Measurements from ENCODE around the gene TMEM59L. TPM values are rescaled to one million over a fixed set of nuclear protein-coding genes. Genes with fewer than 3 reads are reported as not detected.

Gene TMEM59L
- total RNA-seq, 1 donor from 2014 or later: not detected

GRCh38 chr19:18656337-18657086 is 43.8 kb downstream of the TMEM59L start:
- no peak for ATAC-seq
- no peak for DNase-seq (ENCODE audit: low spot score)

DNA sequence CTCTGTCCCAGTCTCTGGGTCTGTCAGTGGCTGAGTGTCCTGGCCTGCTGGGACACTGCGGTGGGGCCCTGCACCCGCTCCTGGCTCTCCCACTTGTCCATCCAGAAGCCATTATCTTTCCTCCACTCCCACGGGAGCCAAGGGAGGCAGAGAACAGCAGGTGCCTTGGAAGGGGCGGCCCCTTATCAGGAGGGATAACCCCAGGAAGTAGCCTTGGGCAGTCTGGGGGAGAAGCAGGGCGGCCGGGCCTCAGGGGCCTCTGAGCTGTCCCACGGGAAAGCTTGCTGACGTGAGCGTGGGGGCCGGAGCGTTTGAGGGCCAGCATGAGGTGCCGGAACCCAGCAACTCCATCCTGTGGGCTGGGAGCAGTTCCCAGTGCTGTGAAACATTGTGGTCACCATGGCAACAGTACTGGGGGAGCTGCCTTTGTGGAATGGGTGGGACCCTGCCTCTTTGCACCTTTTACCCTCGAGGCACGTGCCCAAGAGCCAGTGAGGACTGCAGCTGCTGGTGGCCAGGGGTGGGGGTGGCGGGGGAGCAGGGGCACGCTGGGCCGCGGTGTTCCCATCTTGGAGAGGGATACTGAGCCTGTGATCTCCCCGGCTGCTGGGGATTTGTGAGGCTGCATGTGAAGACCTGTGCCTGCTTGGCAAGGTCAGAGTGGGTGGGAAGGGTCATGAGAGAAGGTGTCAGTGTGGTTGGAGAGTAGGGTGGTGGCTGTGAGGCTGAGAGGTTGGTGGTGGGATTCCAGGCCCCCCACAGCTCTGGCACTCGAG is 45.1 kb downstream of the TMEM59L start:
- ATAC-seq (no peak), DNase-seq (ENCODE audit: low spot score) (no peak)

GRCh38 chr19:18658366-18658855 is 45.7 kb downstream of the TMEM59L start:
- ATAC-seq: no peak
- no peak for DNase-seq (ENCODE audit: low spot score)

DNA sequence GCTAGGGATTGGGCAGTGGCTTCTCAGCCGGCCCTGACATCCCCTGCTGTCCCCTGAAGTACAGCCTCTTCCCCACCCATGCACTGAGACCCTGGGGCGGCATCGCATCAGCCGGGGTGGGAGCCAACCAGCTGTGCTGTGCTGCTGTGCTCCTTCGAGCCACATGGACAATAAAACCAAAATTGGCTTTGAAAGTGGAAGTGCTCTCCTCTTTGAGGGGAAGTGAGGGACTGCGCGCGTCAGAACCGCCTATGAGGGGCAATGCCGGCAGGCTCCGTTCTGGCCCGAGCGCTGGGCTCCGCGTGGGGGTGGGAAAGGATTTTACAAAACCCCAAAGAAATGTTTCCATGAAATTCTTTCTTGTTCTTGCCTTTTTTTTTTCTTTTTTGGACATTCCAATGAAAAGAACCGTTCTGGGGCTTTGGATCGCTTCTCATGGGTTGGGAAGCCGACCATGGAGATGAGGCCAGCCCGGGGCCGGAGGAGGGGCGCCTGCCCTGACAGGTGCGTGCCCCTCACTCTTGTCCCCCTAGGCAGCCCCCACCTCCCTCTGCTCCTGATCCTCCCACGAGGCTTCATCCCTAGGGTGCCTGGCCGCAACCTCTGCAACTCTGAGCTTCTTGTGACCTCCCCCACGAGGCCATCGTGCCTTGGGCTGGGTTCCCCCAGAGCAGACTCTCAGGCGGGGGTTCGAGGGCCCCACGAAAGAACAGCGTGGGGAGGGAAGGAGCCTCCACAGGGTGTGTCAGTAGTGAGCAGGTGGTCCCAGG is 46.8 kb downstream of the TMEM59L start:
- DNase-seq (ENCODE audit: low spot score) (no peak), ATAC-seq (peak; percentile 13)

- ATAC-seq (no peak), DNase-seq (ENCODE audit: low spot score) (no peak)
Measured at GRCh38 chr19:18660051-18660910, 47.6 kb downstream of the TMEM59L start.

GRCh38 chr19:18660939-18661670 is 48.4 kb downstream of the TMEM59L start:
- no peak for ATAC-seq

GRCh38 chr19:18662972-18663732 is 50.5 kb downstream of the TMEM59L start:
- no peak for DNase-seq (ENCODE audit: low spot score)
- ATAC-seq: no peak

More at GRCh38 chr19:18660939-18661670, 48.4 kb downstream of the TMEM59L start:
- no peak for DNase-seq (ENCODE audit: low spot score)

DNA sequence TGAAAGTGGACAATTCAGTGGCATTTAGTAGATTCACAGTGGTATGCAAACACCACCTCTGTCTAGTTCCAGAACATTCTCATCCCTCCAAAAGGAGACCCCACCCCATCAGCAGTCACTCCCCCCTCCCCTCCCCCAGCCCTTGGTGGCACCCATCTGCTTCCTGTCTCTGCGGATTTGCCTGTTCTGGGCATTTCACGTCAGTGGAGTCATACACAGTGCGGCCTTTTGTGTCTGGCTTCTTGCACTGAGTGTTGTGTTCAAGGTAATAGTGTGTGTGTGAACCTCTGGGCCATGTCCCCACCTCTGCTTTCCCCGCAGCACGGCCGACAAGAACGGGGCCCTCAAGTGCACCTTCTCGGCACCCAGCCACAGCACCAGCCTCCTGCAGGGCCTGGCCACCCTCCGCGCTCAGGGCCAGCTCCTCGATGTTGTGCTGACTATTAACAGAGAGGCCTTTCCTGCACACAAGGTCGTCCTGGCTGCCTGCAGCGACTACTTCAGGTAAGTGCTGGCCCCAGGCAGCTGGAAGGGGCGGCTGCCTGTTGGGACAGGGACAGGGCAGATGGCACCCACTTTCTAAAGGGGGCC is 51.4 kb downstream of the TMEM59L start:
- no peak for DNase-seq (ENCODE audit: low spot score)
- ATAC-seq: no peak

DNA sequence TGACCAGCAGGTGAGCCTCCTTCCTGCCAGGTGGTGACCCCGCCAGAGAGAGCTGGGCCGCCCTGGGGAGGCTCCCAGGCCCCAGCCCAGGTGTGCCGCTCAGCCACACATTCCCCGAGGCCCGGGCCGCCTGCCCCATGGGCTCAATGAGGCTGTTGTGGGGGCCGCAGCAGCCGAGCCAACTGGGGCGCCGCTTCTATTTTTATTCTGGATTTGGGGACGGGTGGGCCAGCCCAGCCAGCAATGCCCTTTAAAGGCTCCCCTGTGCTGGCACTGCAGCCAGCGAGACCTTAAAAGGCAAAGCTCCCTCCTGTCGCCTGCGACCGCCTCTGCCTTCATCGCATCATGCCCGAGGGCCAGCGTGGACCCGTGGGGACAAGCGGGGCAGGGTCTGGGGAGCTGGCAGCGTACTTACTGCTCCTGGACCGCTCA is 53.1 kb downstream of the TMEM59L start:
- DNase-seq (ENCODE audit: low spot score) (no peak), ATAC-seq (no peak)

- DNase-seq (ENCODE audit: low spot score) (no peak), ATAC-seq (no peak)
Measured at GRCh38 chr19:18666317-18666716, 53.6 kb downstream of the TMEM59L start.

- no peak for ATAC-seq
- DNase-seq (ENCODE audit: low spot score): no peak
Measured at GRCh38 chr19:18666784-18667183, 54.1 kb downstream of the TMEM59L start.

- no peak for DNase-seq (ENCODE audit: low spot score)
Measured at GRCh38 chr19:18667531-18668251, 55.0 kb downstream of the TMEM59L start.

GRCh38 chr19:18668252-18668631 is 55.6 kb downstream of the TMEM59L start:
- DNase-seq (ENCODE audit: low spot score) (no peak), ATAC-seq (no peak)

More at GRCh38 chr19:18667531-18668251, 55.0 kb downstream of the TMEM59L start:
- no peak for ATAC-seq

- DNase-seq (ENCODE audit: low spot score): no peak
- no peak for ATAC-seq
Measured at GRCh38 chr19:18668744-18669523, 56.3 kb downstream of the TMEM59L start.

GRCh38 chr19:18669524-18669817 is 56.8 kb downstream of the TMEM59L start:
- no peak for ATAC-seq
- DNase-seq (ENCODE audit: low spot score): no peak

- DNase-seq (ENCODE audit: low spot score) (no peak), ATAC-seq (no peak)
Measured at GRCh38 chr19:18669883-18670282, 57.2 kb downstream of the TMEM59L start.

DNA sequence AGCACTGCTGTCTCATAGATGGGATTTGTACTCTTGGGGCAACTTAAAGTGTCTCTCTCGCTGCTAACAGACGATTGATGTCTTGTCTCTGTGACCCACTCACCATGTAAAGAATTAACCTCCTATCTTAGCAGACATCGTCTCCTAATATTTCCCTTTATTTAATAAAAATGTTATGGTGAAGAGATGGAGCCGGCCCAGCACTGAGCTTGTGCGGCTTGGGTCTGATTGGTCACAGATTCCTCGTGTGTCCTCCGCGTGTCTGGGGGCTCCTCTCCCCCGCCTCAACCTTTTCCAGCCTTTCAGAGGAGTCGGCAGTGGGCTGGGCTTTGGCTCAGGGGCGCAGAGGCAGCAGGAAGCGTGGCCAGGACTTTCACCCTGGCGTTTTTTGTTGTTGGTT is 57.6 kb downstream of the TMEM59L start:
- DNase-seq (ENCODE audit: low spot score): no peak
- no peak for ATAC-seq
